ENCODE measurements around the gene FOXN3. TPM values are rescaled to one million over a fixed set of nuclear protein-coding genes. Genes with fewer than 3 reads are reported as not detected.

Gene FOXN3
- total RNA-seq, 1 experiment from 2014 or later: 8.8 TPM

DNA sequence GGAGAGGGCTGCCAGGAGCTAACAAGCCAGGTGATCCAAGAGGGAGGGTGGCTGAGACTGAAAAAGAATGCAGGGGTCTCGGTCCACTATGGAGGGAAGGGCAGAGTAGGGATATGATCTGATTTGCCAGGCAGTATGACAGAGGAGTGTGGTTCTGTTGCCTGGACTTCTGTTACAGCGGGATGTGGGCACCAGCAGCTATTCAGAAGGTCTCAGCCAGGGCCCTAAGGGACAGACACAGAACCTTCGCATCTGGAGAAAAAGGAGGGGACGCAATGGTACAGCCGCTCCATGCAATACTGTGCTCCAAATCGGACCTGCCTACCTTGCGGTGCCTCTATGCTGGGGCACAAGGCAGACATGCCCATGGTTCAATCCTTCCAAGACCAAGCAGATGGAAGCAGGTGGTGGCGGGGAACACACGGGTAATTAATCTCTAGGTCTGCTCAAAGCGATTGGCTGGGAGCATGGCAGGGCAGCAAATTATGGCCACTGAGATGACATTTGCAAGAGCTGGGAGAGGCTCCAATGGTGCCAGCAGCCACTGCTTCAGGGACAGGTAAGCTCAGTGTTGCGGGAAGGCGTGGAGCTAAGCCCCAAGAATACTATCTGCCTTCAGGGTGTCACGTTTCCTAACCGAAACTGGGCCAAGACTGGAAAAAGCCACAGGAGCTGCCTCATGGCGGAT, 185.5 kb downstream of the FOXN3 start:
- in situ Hi-C loops (cut with HindIII; ENCODE audit: low pct_unique_long_range_greater_than_20kb, low sequenced_read_pairs) (no loop called here), intact Hi-C loops (cut with micrococcal nuclease; ENCODE audit: unreplicated experiment) (no loop called here)
- no peaks in the 10 kb centered on the region for H3K27me3 ChIP-seq (ENCODE audit: control insufficient read depth, insufficient read depth, low read length)
- DNase-seq (ENCODE audit: low read depth, low spot score): no peak
- no peaks in the 10 kb centered on the region for H3K4me1 ChIP-seq (ENCODE audit: control insufficient read depth, insufficient read depth, low read length)
- H3K36me3 ChIP-seq (ENCODE audit: control insufficient read depth, insufficient read depth, low read length): no peaks in the 10 kb centered on the region
- CTCF ChIA-PET: interaction anchor here (0.6 kb wide), 1 partner anchor 61 kb away, joined by 3 read pairs; no protein-coding TSS in a partner anchor
- no peaks in the 10 kb centered on the region for H3K9me3 ChIP-seq (ENCODE audit: control insufficient read depth, insufficient read depth, low read depth, low read length)
- H3K27ac ChIP-seq (ENCODE audit: low read length): no peak overlapping the region
- ATAC-seq: no peak
- POLR2A ChIA-PET: no interaction called here
- no peak overlapping the region for H3K4me3 ChIP-seq (ENCODE audit: low read depth in 2 of 2, low read length in 2 of 2)
- BruUV-seq (replicated peaks): no TSS peak
- no peak for TF ChIP-seq POLR2AphosphoS5 (IDR thresholded peaks at IDR 0.05; ENCODE audit: low read depth, low read length)
- TF ChIP-seq, protein P1, sequence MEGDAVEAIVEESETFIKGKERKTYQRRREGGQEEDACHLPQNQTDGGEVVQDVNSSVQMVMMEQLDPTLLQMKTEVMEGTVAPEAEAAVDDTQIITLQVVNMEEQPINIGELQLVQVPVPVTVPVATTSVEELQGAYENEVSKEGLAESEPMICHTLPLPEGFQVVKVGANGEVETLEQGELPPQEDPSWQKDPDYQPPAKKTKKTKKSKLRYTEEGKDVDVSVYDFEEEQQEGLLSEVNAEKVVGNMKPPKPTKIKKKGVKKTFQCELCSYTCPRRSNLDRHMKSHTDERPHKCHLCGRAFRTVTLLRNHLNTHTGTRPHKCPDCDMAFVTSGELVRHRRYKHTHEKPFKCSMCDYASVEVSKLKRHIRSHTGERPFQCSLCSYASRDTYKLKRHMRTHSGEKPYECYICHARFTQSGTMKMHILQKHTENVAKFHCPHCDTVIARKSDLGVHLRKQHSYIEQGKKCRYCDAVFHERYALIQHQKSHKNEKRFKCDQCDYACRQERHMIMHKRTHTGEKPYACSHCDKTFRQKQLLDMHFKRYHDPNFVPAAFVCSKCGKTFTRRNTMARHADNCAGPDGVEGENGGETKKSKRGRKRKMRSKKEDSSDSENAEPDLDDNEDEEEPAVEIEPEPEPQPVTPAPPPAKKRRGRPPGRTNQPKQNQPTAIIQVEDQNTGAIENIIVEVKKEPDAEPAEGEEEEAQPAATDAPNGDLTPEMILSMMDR (IDR thresholded peaks at IDR 0.05): no peak
- TF ChIP-seq, protein P2, sequence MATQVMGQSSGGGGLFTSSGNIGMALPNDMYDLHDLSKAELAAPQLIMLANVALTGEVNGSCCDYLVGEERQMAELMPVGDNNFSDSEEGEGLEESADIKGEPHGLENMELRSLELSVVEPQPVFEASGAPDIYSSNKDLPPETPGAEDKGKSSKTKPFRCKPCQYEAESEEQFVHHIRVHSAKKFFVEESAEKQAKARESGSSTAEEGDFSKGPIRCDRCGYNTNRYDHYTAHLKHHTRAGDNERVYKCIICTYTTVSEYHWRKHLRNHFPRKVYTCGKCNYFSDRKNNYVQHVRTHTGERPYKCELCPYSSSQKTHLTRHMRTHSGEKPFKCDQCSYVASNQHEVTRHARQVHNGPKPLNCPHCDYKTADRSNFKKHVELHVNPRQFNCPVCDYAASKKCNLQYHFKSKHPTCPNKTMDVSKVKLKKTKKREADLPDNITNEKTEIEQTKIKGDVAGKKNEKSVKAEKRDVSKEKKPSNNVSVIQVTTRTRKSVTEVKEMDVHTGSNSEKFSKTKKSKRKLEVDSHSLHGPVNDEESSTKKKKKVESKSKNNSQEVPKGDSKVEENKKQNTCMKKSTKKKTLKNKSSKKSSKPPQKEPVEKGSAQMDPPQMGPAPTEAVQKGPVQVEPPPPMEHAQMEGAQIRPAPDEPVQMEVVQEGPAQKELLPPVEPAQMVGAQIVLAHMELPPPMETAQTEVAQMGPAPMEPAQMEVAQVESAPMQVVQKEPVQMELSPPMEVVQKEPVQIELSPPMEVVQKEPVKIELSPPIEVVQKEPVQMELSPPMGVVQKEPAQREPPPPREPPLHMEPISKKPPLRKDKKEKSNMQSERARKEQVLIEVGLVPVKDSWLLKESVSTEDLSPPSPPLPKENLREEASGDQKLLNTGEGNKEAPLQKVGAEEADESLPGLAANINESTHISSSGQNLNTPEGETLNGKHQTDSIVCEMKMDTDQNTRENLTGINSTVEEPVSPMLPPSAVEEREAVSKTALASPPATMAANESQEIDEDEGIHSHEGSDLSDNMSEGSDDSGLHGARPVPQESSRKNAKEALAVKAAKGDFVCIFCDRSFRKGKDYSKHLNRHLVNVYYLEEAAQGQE (IDR thresholded peaks at IDR 0.05; ENCODE audit: insufficient read depth in 1 of 2, low read depth in 2 of 2, low read length in 1 of 2): no peak
- TF ChIP-seq SIN3A (IDR thresholded peaks at IDR 0.05; ENCODE audit: borderline replicate concordance, insufficient read depth, low read depth, low read length): no peak
- TF ChIP-seq TCF7L2 (IDR thresholded peaks at IDR 0.05; ENCODE audit: low read depth, low read length): no peak

DNA sequence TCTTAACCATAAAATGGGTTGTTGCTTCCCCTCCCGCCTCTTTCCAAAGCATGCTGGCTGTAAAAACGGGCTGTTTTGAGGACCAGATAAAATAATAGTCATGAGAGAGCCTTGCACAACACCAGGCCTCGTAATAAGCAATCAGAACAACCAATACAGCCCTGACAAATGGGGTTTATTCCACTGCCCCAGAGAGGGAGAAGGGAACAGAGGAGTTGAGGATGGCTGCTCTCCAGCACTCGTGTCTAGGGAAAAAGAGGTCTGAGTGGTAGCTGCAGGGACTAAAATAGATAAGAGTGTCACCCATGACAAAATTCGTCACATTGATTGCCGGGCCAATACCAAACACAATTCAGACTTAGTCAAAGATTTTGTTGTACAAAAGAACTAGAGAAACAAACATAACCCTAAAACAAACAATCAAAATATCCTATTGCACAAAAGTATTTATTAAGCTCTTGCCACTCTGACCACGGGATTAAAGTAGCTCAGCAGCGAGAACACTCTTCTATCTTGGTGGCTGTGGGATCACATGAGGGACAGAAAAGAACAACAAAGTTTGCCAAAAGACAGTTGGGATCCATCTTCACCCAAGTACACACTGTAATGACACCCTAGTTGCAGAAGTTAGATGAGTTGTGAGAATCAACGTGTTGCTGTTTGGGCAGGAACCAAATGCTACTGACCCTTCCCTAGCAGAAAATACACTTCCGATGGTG, 188.0 kb downstream of the FOXN3 start:
- intact Hi-C loops (cut with micrococcal nuclease; ENCODE audit: unreplicated experiment): no loop called here
- H3K27ac ChIP-seq (ENCODE audit: low read length): no peak overlapping the region
- ATAC-seq (no peak), DNase-seq (ENCODE audit: low read depth, low spot score) (no peak)
- POLR2A ChIA-PET: no interaction called here
- H3K4me3 ChIP-seq (ENCODE audit: low read depth in 2 of 2, low read length in 2 of 2): no peak overlapping the region
- H3K27me3 ChIP-seq (ENCODE audit: control insufficient read depth, insufficient read depth, low read length): no peaks in the 10 kb centered on the region
- in situ Hi-C loops (cut with HindIII; ENCODE audit: low pct_unique_long_range_greater_than_20kb, low sequenced_read_pairs): no loop called here
- H3K36me3 ChIP-seq (ENCODE audit: control insufficient read depth, insufficient read depth, low read length): no peaks in the 10 kb centered on the region
- H3K4me1 ChIP-seq (ENCODE audit: control insufficient read depth, insufficient read depth, low read length): no peaks in the 10 kb centered on the region
- TF ChIP-seq TCF7L2 (IDR thresholded peaks at IDR 0.05; ENCODE audit: low read depth, low read length): no peak
- TF ChIP-seq SIN3A (IDR thresholded peaks at IDR 0.05; ENCODE audit: borderline replicate concordance, insufficient read depth, low read depth, low read length): no peak
- TF ChIP-seq, protein P2 (IDR thresholded peaks at IDR 0.05; ENCODE audit: insufficient read depth in 1 of 2, low read depth in 2 of 2, low read length in 1 of 2): no peak
- no peak for TF ChIP-seq POLR2AphosphoS5 (IDR thresholded peaks at IDR 0.05; ENCODE audit: low read depth, low read length)
- TF ChIP-seq, protein P1 (IDR thresholded peaks at IDR 0.05): no peak
- CTCF ChIA-PET: no interaction called here
- no TSS peak for BruUV-seq (replicated peaks)
- no peaks in the 10 kb centered on the region for H3K9me3 ChIP-seq (ENCODE audit: control insufficient read depth, insufficient read depth, low read depth, low read length)
